ENCODE results near the gene CDON.

Gene CDON

GRCh38 chr11:125954123-125954944 is 108.3 kb downstream of the CDON start:
- DNase-seq, result no peak

GRCh38 chr11:125953401-125953935 is 109.2 kb downstream of the CDON start:
- DNase-seq, result no peak

- no peak for DNase-seq
These were observed 109.7 kb downstream of the CDON start for GRCh38 chr11:125952973-125953372.

GRCh38 chr11:125952559-125952958 is 110.1 kb downstream of the CDON start:
- no peak for DNase-seq

- DNase-seq, result no peak
These were observed 110.9 kb downstream of the CDON start for GRCh38 chr11:125951731-125952130.

- no peak for DNase-seq
These were observed 111.7 kb downstream of the CDON start for GRCh38 chr11:125950696-125951651.

- DNase-seq, result no peak
These were observed 112.5 kb downstream of the CDON start for GRCh38 chr11:125950178-125950490.

GRCh38 chr11:125949271-125950177 is 113.1 kb downstream of the CDON start:
- DNase-seq, result no peak

GRCh38 chr11:125948278-125949051 is 114.2 kb downstream of the CDON start:
- DNase-seq, result no peak

- DNase-seq, result no peak
These were observed 115.0 kb downstream of the CDON start for GRCh38 chr11:125947419-125948277.

- DNase-seq, result no peak
These were observed 115.8 kb downstream of the CDON start for GRCh38 chr11:125946712-125947418.

GRCh38 chr11:125945797-125946520 is 116.7 kb downstream of the CDON start, which contains the start of gene VSIG10L2:
Gene VSIG10L2 (plus strand): TSS chr11:125946044. CDS start chr11:125946056, 12 bp downstream.
- no peak for DNase-seq

- DNase-seq, result no peak
These were observed 117.5 kb downstream of the CDON start for GRCh38 chr11:125945011-125945796.

- DNase-seq, result no peak
These were observed 118.2 kb downstream of the CDON start for GRCh38 chr11:125944350-125945010.

GRCh38 chr11:125943661-125944349 is 118.9 kb downstream of the CDON start:
- DNase-seq, result no peak

- DNase-seq, result no peak
These were observed 119.8 kb downstream of the CDON start for GRCh38 chr11:125942771-125943428.

Data from activated CD4-positive, alpha-beta T cell treated with anti-CD3 and anti-CD28 coated beads, Interleukin-2, amount 50 U/mL, for 48 hours (primary cell).